ENCODE results near the gene TAT. TPM values are rescaled to one million over a fixed set of nuclear protein-coding genes. Genes with fewer than 3 reads are reported as not detected.

Gene TAT
- polyA plus RNA-seq, 1 donor from 2014 or later, result not detected

DNA sequence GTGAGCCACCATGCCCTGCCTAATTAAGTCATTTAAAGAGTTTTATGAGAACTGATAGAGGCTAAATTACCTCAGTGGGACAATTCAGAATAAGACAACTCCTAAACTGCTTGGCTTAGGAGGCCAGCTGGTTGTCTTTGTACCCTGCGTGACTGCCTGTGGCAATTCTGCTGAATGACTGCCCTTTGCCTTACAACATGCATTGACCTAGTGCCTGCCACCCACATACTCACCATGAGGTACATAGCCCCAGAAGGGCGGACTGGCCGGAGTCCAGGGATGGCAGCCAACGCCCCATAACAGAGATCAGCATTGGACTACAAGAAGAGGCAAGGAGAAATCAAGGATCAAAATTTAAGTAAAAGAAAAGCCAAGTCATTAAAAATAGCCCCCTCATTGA is 7.3 kb downstream of the TAT start:
- Histone ChIP-seq H3K4me3 (ENCODE audit: low read length) (no peak overlapping the region), H3K36me3 (ENCODE audit: insufficient read depth, low read length) (no peaks in the 10 kb centered on the region), H3K9me2 (ENCODE audit: insufficient read depth, low read length) (no peaks in the 10 kb centered on the region), H2AFZ (ENCODE audit: low read depth, low read length) (no peak overlapping the region), H3K27ac (ENCODE audit: low read length) (no peak overlapping the region), H3K4me2 (ENCODE audit: low read length) (no peak overlapping the region), H4K20me1 (ENCODE audit: insufficient read depth) (no peaks in the 10 kb centered on the region), H3K9me3 (ENCODE audit: low read length) (no peaks in the 10 kb centered on the region), H3K27me3 (ENCODE audit: insufficient read depth, low read depth, low read length) (no peaks in the 10 kb centered on the region), H3K79me2 (replicated peaks; ENCODE audit: insufficient read depth, low read length) (no peaks in the 10 kb centered on the region), H3F3A (ENCODE audit: insufficient read depth, low read length, poor library complexity, severe bottlenecking) (no peaks in the 10 kb centered on the region), H3K9ac (ENCODE audit: low read length) (no peak overlapping the region)
- no peak for TF ChIP-seq SMC3 (conservative IDR thresholded peaks at IDR 0.05; ENCODE audit: poor library complexity)
- no peak for TF ChIP-seq RAD21 (conservative IDR thresholded peaks at IDR 0.05)
- TF ChIP-seq, protein P1, sequence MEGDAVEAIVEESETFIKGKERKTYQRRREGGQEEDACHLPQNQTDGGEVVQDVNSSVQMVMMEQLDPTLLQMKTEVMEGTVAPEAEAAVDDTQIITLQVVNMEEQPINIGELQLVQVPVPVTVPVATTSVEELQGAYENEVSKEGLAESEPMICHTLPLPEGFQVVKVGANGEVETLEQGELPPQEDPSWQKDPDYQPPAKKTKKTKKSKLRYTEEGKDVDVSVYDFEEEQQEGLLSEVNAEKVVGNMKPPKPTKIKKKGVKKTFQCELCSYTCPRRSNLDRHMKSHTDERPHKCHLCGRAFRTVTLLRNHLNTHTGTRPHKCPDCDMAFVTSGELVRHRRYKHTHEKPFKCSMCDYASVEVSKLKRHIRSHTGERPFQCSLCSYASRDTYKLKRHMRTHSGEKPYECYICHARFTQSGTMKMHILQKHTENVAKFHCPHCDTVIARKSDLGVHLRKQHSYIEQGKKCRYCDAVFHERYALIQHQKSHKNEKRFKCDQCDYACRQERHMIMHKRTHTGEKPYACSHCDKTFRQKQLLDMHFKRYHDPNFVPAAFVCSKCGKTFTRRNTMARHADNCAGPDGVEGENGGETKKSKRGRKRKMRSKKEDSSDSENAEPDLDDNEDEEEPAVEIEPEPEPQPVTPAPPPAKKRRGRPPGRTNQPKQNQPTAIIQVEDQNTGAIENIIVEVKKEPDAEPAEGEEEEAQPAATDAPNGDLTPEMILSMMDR (IDR thresholded peaks at IDR 0.05; ENCODE audit: poor library complexity, severe bottlenecking), result no peak
- no peak for TF ChIP-seq MXI1 (conservative IDR thresholded peaks at IDR 0.05; ENCODE audit: poor library complexity, severe bottlenecking)
- TF ChIP-seq POLR2AphosphoS5 (IDR thresholded peaks at IDR 0.05), result no peak
- TF ChIP-seq EP300 (conservative IDR thresholded peaks at IDR 0.05; ENCODE audit: poor library complexity, severe bottlenecking), result no peak
- no peak for TF ChIP-seq EZH2 (IDR thresholded peaks at IDR 0.05; ENCODE audit: borderline replicate concordance, insufficient read depth, low read length, poor library complexity, severe bottlenecking)
- TF ChIP-seq, protein P2, sequence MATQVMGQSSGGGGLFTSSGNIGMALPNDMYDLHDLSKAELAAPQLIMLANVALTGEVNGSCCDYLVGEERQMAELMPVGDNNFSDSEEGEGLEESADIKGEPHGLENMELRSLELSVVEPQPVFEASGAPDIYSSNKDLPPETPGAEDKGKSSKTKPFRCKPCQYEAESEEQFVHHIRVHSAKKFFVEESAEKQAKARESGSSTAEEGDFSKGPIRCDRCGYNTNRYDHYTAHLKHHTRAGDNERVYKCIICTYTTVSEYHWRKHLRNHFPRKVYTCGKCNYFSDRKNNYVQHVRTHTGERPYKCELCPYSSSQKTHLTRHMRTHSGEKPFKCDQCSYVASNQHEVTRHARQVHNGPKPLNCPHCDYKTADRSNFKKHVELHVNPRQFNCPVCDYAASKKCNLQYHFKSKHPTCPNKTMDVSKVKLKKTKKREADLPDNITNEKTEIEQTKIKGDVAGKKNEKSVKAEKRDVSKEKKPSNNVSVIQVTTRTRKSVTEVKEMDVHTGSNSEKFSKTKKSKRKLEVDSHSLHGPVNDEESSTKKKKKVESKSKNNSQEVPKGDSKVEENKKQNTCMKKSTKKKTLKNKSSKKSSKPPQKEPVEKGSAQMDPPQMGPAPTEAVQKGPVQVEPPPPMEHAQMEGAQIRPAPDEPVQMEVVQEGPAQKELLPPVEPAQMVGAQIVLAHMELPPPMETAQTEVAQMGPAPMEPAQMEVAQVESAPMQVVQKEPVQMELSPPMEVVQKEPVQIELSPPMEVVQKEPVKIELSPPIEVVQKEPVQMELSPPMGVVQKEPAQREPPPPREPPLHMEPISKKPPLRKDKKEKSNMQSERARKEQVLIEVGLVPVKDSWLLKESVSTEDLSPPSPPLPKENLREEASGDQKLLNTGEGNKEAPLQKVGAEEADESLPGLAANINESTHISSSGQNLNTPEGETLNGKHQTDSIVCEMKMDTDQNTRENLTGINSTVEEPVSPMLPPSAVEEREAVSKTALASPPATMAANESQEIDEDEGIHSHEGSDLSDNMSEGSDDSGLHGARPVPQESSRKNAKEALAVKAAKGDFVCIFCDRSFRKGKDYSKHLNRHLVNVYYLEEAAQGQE (IDR thresholded peaks at IDR 0.05; ENCODE audit: borderline replicate concordance), result no peak
- TF ChIP-seq TAF1 (IDR thresholded peaks at IDR 0.05; ENCODE audit: low read depth), result no peak

DNA sequence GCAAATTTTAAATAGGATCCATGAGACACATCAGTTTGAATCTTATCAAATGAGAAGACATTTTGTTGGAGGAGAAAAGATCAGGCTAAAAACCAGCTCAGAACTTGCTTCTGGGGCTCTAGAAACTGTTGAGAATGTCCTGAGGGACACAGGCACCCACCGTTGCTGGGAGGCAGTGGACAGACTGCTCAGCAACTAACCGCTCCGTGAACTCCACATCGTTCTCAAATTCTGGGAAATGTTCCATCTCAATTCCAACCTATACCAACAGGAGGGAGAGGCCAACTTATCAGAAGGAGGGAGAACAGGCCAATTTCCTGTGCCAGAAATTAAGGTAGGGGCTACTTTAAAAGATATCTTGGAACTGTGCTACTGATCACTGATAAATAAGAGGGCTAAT is 8.3 kb downstream of the TAT start:
- no peaks in the 10 kb centered on the region for H3F3A ChIP-seq (ENCODE audit: insufficient read depth, low read length, poor library complexity, severe bottlenecking)
- H3K36me3 ChIP-seq (ENCODE audit: insufficient read depth, low read length), result no peaks in the 10 kb centered on the region
- H3K27ac ChIP-seq (ENCODE audit: low read length), result no peak overlapping the region
- no peak overlapping the region for H3K4me3 ChIP-seq (ENCODE audit: low read length)
- no peak overlapping the region for H3K9ac ChIP-seq (ENCODE audit: low read length)
- no peak overlapping the region for H3K4me2 ChIP-seq (ENCODE audit: low read length)
- no peaks in the 10 kb centered on the region for H3K9me2 ChIP-seq (ENCODE audit: insufficient read depth, low read length)
- no peaks in the 10 kb centered on the region for H4K20me1 ChIP-seq (ENCODE audit: insufficient read depth)
- TF ChIP-seq RAD21 (conservative IDR thresholded peaks at IDR 0.05), result no peak
- TF ChIP-seq, protein P1 (IDR thresholded peaks at IDR 0.05; ENCODE audit: poor library complexity, severe bottlenecking), result no peak
- TF ChIP-seq, protein P2 (IDR thresholded peaks at IDR 0.05; ENCODE audit: borderline replicate concordance), result no peak
- no peak for TF ChIP-seq EP300 (conservative IDR thresholded peaks at IDR 0.05; ENCODE audit: poor library complexity, severe bottlenecking)
- no peak for TF ChIP-seq TAF1 (IDR thresholded peaks at IDR 0.05; ENCODE audit: low read depth)
- no peak for TF ChIP-seq SMC3 (conservative IDR thresholded peaks at IDR 0.05; ENCODE audit: poor library complexity)
- no peak for TF ChIP-seq MXI1 (conservative IDR thresholded peaks at IDR 0.05; ENCODE audit: poor library complexity, severe bottlenecking)
- TF ChIP-seq EZH2 (IDR thresholded peaks at IDR 0.05; ENCODE audit: borderline replicate concordance, insufficient read depth, low read length, poor library complexity, severe bottlenecking), result no peak
- no peak for TF ChIP-seq POLR2AphosphoS5 (IDR thresholded peaks at IDR 0.05)
- no peak overlapping the region for H2AFZ ChIP-seq (ENCODE audit: low read depth, low read length)
- H3K9me3 ChIP-seq (ENCODE audit: low read length), result no peaks in the 10 kb centered on the region
- no peaks in the 10 kb centered on the region for H3K27me3 ChIP-seq (ENCODE audit: insufficient read depth, low read depth, low read length)
- H3K79me2 ChIP-seq (replicated peaks; ENCODE audit: insufficient read depth, low read length), result no peaks in the 10 kb centered on the region

All from neural cell (in vitro differentiated cells).